Ishikawa (cell line): ENCODE measurements around the gene RYR2.

Source experiments
- CEBPB ChIP-seq: IDR thresholded peaks from 2 replicates; pipeline ENCODE4 v1.6.1; 2012
- CREB1 ChIP-seq: IDR thresholded peaks from 2 replicates; pipeline ENCODE4 v1.6.1; 2012; ENCODE audit warnings: low read depth
- EGR1 ChIP-seq: IDR thresholded peaks from 2 replicates; pipeline ENCODE4 v1.6.1; 2012
- EP300 ChIP-seq: IDR thresholded peaks from 2 replicates; pipeline ENCODE4 v1.6.1; 2012; ENCODE audit warnings: borderline replicate concordance
- FOXM1 ChIP-seq: IDR thresholded peaks from 2 replicates; pipeline ENCODE4 v1.6.1; 2012; ENCODE audit warnings: low read depth, borderline replicate concordance
- NFIC ChIP-seq: IDR thresholded peaks from 2 replicates; pipeline ENCODE4 v1.6.1; 2012
- RAD21 ChIP-seq: IDR thresholded peaks from 2 replicates; pipeline ENCODE4 v1.6.1; 2012; ENCODE audit warnings: low read depth
- TAF1 ChIP-seq: IDR thresholded peaks from 2 replicates; pipeline ENCODE4 v1.6.1; 2012; ENCODE audit warnings: low read depth, mild to moderate bottlenecking
- TCF12 ChIP-seq: IDR thresholded peaks from 2 replicates; pipeline ENCODE4 v1.6.1; 2012; ENCODE audit warnings: low read depth
- TEAD4 ChIP-seq: IDR thresholded peaks from 2 replicates; pipeline ENCODE4 v1.6.1; 2012
- YY1 ChIP-seq: IDR thresholded peaks from 2 replicates; pipeline ENCODE4 v1.6.1; 2012; ENCODE audit warnings: low read depth
- ZBTB7A ChIP-seq: IDR thresholded peaks from 2 replicates; pipeline ENCODE4 v1.6.1; 2012; ENCODE audit warnings: low read depth
- TF ChIP-seq, protein P1 (sequence below): IDR thresholded peaks from 2 replicates; pipeline ENCODE4 v1.6.1; 2012
- TF ChIP-seq, protein P2 (sequence below): IDR thresholded peaks from 2 replicates; pipeline ENCODE4 v1.6.1; 2012; ENCODE audit warnings: low read depth, mild to moderate bottlenecking
- TF ChIP-seq, protein P3 (sequence below): IDR thresholded peaks from 2 replicates; pipeline ENCODE4 v1.6.1; 2012

The RYR2 gene

DNA sequence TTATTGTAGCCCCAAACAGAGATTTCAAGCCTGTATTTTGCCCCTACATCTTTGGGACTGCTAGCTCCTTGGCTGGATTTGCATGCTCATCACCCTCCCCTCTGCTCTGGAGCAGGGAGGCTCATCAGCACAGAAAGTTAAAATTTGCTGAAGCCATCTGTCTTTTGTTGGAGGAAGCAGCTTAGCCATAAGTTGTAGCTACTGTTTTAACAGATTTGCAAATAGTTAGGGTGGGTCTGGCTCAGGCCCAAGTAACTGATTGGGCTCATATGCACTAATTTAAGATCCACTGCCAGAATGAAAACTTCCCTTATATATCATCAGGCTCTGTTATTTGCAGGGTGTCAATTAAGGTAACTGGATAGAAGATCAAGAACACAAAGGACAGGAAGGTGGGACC, 541.8 kb downstream of the RYR2 start:
- no peak for TF ChIP-seq TCF12
- TF ChIP-seq, protein P1, sequence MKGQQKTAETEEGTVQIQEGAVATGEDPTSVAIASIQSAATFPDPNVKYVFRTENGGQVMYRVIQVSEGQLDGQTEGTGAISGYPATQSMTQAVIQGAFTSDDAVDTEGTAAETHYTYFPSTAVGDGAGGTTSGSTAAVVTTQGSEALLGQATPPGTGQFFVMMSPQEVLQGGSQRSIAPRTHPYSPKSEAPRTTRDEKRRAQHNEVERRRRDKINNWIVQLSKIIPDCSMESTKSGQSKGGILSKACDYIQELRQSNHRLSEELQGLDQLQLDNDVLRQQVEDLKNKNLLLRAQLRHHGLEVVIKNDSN, result no peak

DNA sequence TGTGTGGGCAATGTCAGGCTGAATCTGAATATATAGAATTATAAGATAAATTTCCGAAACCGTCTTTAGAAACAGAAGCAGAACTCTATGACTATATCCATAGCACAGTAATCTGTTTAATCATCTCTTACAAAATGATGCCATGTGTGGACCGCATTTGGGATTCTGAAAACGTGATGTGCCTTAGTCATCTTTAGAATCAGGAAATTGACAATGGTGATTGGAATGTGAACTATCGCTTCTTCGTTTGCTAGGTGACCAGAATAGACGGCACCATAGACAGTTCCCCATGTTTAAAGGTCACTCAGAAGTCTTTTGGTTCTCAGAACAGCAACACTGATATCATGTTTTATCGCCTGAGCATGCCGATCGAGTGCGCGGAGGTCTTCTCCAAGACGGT, 548.4 kb downstream of the RYR2 start:
- no peak for TF ChIP-seq TCF12
- no peak for TF ChIP-seq TAF1
- TF ChIP-seq, protein P1, result no peak
- TF ChIP-seq, protein P2, sequence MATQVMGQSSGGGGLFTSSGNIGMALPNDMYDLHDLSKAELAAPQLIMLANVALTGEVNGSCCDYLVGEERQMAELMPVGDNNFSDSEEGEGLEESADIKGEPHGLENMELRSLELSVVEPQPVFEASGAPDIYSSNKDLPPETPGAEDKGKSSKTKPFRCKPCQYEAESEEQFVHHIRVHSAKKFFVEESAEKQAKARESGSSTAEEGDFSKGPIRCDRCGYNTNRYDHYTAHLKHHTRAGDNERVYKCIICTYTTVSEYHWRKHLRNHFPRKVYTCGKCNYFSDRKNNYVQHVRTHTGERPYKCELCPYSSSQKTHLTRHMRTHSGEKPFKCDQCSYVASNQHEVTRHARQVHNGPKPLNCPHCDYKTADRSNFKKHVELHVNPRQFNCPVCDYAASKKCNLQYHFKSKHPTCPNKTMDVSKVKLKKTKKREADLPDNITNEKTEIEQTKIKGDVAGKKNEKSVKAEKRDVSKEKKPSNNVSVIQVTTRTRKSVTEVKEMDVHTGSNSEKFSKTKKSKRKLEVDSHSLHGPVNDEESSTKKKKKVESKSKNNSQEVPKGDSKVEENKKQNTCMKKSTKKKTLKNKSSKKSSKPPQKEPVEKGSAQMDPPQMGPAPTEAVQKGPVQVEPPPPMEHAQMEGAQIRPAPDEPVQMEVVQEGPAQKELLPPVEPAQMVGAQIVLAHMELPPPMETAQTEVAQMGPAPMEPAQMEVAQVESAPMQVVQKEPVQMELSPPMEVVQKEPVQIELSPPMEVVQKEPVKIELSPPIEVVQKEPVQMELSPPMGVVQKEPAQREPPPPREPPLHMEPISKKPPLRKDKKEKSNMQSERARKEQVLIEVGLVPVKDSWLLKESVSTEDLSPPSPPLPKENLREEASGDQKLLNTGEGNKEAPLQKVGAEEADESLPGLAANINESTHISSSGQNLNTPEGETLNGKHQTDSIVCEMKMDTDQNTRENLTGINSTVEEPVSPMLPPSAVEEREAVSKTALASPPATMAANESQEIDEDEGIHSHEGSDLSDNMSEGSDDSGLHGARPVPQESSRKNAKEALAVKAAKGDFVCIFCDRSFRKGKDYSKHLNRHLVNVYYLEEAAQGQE, result no peak
- no peak for TF ChIP-seq EP300
- no peak for TF ChIP-seq ZBTB7A
- TF ChIP-seq CEBPB, result no peak
- TF ChIP-seq, protein P3, sequence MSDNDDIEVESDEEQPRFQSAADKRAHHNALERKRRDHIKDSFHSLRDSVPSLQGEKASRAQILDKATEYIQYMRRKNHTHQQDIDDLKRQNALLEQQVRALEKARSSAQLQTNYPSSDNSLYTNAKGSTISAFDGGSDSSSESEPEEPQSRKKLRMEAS, result no peak
- no peak for TF ChIP-seq YY1
- TF ChIP-seq FOXM1, result no peak

DNA sequence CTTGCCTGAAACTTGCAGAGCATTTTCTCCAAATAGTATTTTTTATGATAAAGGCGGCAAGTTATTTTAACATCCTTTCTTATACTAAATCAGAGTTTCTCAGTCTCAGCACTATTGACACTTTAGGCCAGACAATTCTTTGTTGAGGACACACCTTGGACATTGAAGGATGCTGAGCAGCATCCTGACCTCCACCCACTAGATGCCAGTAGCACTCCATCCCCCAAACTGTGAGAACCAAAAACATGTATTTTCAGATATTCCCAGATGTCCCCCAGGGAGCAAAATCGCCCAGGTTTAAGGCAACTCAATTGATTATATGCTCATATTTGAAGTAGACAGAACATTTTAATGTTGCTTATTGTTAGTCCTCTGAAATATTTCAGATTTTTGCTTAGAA, 549.4 kb downstream of the RYR2 start:
- TF ChIP-seq, protein P1, result no peak
- TF ChIP-seq ZBTB7A (no peak), CEBPB (no peak), TEAD4 (no peak)

DNA sequence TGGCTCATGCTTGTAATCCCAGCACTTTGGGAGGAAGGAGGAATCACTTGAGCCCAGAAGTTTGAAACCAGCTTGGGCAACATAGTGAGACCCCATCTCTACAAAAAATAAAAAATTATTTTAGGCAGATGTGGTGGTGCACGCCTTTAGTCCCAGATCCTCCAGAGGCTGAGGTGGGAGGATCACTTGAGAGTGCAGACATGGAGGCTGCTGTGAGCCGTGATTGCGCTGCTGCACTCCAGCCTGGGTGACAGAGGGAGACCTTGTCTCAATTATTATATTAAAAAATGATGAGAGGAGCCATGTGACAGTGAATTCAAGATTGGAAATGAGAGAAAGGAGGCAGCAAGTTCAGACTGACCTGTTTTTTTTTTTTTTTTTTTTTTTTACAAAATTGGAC, 566.4 kb downstream of the RYR2 start:
- TF ChIP-seq EP300, result no peak
- no peak for TF ChIP-seq CEBPB
- no peak for TF ChIP-seq FOXM1
- TF ChIP-seq TCF12, result no peak
- no peak for TF ChIP-seq YY1
- no peak for TF ChIP-seq EGR1
- no peak for TF ChIP-seq TEAD4
- TF ChIP-seq RAD21, result no peak
- no peak for TF ChIP-seq TAF1
- TF ChIP-seq CREB1, result no peak
- TF ChIP-seq, protein P3, result no peak
- TF ChIP-seq, protein P1, result no peak

DNA sequence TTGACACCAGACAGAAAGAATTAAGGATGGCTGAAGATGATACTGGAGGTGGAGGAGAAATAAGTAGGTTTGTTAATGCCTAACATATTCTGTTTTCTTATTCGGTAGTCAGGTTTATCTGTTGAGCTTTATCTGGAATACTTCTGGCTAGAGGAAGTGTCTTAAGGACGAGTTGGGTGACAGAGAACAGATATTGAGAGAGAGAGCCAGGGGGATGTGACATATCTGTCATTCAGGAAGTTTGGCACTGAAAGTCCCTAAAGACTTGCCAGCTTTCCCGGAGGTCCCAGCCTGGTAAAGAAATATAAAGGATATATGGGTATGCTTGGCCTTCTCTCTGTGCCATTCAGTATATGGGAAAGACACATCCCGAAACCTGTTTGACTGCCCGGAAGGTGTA, 568.2 kb downstream of the RYR2 start:
- no peak for TF ChIP-seq TEAD4
- no peak for TF ChIP-seq CREB1
- TF ChIP-seq, protein P3, result no peak
- TF ChIP-seq, protein P1, result no peak
- no peak for TF ChIP-seq YY1
- TF ChIP-seq NFIC, result no peak
- no peak for TF ChIP-seq RAD21
- no peak for TF ChIP-seq EP300
- no peak for TF ChIP-seq CEBPB
- no peak for TF ChIP-seq TCF12
- TF ChIP-seq, protein P2, result no peak
- no peak for TF ChIP-seq TAF1
- no peak for TF ChIP-seq EGR1
- TF ChIP-seq ZBTB7A, result no peak
- no peak for TF ChIP-seq FOXM1
